HG02852 (cell line): ENCODE results near the gene CCDC127.
"Not testable (repeated sequence)": the region's sequence is repeated elsewhere in the genome, so short reads cannot be mapped to it uniquely, and the experiment has no call there.

Experiments
- ATAC-seq: cut with Tn5 transposase; IDR thresholded peaks from one replicate; pipeline ENCODE4 v1.9.1; 2021; ENCODE audit warnings: mild to moderate bottlenecking, moderate library complexity; ENCODE audit not compliant: unreplicated experiment

Gene CCDC127

GRCh38 chr5:204966-205670 is 12.8 kb downstream of the CCDC127 start:
- ATAC-seq: no peak

DNA sequence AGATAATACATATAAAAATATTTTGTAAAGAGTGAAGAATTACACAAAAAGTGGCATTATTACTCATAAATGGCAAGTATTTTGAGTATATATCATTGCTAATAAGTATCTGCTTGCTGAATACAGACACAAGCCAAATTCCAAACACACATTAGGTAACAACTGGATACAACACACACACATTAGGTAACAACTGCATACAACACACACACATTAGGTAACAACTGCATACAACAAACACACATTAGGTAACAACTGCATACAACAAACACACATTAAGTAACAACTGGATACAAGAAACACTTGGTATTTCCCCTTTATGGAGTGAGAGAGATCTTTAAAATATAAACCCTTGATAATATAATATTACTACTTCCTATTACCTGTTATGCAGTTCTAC is 13.5 kb downstream of the CCDC127 start:
- ATAC-seq: no peak

GRCh38 chr5:204001-204400 is 14.0 kb downstream of the CCDC127 start:
- no peak for ATAC-seq

GRCh38 chr5:203246-203930 is 14.6 kb downstream of the CCDC127 start:
- no peak for ATAC-seq

DNA sequence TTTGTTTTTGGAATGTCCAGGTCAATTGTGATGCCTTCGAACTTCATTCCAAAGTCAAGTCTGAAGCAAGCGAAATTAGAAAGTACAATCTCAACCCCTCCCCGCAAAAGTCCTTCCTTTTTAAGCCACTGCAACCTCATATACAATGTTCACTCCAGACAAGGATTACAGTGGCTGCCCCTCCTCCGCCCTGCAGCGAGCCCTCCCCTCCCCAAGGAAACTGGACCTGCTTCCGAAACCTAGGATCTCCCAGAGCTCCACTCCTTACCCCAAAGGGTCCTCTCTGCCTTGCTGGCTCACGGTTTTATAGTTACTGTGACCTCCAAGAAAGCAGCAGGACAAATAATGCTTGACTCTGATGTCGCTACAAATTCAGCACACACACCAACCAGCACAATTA is 16.3 kb downstream of the CCDC127 start:
- no peak for ATAC-seq

DNA sequence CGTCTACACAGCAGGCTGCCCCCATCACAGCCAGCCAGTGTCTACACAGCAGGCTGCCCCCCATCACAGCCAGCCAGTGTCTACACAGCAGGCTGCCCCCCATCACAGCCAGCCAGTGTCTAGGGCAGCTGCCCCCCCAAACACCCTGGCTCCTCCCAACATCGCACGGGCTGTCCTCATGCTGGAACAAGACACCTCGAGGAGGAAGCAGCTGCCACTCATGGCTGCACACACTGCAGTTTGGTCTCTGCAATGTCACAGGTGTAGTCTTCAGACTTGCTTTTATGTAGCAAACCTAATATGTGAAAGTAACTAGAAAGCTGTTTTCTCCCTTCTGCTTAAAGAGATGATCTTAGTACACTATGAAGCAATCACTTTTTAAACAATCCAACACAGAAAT is 17.0 kb downstream of the CCDC127 start:
- ATAC-seq: no peak

DNA sequence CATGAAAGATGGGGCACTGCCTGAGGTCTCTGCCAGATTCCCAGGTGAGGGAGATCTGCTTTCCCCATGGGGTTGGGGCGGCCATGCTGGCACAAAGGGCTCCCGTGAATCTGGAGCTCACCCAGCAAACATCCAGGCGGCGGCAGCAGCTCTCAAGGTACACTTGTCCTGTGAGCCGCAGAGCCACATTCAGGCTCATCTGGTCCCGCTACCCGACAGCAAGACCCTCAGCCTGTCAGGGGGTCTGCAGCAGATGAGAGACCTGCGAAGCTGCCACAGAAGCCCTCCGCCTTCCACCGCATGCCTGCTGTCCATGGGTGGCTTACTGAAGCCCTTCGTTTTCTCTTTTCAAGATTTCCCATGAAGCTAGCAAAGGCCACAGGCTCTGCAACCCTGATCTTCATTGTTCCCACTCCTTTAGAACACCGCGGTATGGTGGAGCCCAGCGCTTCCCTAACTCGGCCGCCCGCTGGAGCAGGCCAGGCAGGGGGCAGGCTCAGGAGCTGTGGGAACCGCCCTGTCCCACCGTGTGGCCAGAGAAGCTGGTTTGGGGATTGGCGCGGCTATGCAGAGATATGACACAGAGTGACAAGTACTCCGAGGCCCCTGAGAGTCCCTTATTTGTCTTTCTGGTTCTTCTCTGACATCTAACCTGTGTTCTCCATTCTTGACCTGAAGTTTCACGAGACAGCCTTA is 17.9 kb downstream of the CCDC127 start:
- no peak for ATAC-seq

DNA sequence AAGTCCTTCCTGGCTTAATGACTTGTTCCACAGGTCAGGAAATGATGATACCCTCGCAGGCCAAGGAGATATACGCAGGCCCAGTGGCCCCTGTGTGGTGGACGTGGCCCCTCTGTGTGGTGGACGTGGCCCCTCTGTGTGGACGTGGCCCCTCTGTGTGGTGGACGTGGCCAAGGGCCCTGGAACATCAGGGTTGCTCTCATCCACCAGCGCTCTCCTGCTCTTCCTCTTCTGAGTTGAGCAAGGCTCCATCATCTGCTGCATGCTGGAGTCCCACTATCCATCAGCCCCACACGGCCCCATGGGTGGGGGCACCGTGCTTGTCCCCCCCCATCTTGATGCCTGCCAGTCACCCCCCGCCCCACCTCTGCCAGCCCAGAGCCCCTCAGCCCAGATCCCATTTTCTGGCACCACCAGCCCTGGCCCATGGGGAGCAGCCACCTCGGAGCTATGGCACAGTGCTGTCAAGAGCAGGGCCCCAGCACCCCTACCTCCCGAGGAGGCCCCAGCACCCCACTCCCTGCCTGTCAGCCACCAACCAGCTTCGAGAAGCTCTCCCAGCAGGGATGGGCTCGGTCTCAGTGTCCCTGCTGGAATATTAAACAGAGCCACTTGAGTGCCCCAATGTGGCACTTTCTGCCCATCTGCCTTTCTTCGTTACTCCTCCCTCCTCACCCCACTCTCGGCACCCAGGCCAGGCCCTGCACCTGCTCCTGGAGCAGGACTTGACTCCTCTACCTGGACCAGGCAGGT is 18.6 kb downstream of the CCDC127 start:
- no peak for ATAC-seq

DNA sequence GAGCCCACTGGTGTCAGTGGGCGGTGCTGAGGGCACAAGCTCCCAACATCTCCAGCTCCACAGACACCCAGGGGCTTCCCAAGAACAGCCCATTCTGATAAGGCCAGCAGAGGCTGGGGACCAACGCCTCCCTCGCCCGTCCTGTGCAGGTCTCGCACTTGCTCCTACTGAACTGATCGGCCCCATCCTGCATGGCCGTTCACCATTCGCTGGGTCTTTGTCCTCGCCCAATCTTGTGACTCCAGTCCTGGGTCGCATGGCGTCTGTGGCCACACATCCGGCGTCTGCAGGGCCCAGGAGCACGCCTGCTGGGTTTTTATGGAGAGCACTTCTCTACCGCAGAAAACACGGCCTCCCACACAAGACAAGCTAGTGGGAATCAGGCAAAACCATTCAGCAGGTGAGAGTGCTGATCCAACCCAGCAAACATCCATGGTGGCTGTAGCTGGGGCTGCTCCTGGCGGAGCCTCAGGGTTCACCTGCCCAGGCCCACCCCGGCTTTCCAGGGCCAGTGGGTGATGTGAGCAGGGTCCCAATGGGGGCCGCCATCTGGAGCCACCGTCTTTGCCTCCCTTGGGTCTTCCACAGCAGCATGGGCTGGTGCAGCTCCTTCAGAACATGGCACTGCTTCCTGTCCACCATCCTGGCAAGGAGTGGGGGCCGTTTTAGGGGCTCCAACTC is 19.3 kb downstream of the CCDC127 start:
- no peak for ATAC-seq

- ATAC-seq: no peak
Observed at GRCh38 chr5:197892-198489, 20.0 kb downstream of the CCDC127 start.

DNA sequence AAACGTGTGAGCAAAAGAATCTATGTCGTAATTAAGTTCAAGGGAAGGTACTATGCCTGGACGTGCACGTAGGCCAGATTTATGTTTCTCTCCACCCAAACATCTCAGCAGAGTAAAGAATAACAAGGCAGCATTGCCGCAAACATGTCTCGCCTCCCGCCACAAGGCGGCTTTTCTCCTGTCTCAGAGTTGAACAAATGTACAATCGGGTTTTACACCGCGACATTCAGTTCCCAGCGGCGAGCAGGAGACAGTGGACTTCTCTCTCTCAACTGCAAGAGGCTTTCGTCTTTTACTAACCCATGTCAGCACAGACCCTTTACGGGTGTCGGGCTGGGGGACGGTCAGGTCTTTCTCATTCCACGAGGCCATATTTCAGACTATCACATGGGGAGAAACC is 20.9 kb downstream of the CCDC127 start:
- ATAC-seq: not testable (repeated sequence)

GRCh38 chr5:196350-196749 is 21.6 kb downstream of the CCDC127 start:
- ATAC-seq: no peak

DNA sequence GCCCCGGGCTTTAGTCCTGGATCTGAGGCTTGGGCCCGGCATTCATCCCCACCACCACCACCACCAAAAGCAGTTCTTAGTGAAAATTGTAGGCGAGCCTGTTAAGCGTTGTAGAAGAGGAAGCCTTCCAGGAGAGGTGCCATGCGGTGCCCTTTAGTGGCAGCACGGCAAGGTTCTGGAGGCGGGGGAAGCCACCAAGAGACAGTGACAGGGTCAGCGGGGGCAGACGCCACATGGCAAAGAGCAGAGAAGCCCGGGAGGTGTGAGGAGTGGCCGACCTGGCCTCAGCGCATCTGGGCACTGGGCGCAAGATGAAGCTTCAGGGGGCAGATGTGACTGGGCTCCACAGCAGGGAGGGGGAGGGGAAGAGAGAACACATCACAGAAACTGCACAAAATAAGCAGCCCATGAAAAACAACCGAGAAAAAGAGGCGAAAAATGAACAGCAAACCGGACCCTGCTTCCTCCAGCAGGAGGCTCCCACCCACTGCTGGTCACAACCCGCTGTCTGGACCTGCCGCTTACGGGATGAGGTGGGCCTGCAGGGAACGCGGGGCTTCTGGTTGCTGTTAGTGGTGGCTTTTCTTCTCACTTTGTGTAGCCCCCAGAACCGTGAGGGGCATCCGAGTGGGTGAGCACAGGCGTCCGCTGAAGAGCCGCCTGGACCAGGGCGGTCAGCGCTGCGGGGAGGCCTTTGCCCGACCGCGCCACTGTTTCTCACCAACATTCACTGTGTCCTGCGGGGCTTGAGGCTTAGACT is 22.4 kb downstream of the CCDC127 start:
- ATAC-seq: no peak

DNA sequence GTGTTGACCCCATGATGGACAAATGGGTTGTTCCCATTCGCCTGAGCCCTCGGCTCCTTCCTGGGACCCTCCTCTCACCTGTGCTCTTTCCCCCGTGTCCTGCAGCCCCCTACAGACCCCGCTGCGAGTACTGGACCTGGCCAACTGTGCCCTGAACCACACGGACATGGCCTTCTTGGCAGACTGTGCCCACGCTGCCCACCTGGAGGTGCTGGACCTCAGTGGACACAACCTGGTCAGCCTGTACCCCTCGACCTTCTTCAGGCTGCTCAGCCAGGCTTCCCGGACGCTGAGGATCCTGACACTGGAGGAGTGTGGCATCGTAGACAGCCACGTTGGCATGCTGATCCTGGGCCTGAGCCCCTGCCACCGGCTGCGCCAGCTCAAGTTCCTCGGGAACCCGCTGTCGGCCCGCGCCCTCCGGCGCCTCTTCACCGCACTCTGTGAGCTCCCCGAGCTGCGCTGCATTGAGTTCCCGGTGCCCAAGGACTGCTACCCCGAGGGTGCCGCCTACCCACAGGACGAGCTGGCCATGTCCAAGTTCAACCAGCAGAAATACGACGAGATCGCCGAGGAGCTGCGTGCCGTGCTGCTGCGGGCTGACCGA is 23.2 kb downstream of the CCDC127 start:
- no peak for ATAC-seq

GRCh38 chr5:194102-194501 is 23.9 kb downstream of the CCDC127 start:
- no peak for ATAC-seq

- ATAC-seq: no peak
Observed at GRCh38 chr5:192970-193831, 24.8 kb downstream of the CCDC127 start.

DNA sequence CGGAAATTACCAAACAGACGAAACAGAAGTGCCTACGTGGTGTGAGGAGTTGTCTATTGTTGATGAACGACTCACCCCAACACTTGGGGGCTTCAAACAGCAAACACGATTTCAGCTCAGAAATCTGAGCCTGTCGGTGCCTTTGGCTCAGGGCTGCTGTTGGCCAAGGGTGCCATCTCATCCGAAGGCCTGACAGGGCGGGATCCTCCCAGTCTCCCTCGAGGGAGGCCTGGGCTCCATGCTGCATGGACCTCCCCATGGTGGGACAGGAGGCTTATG is 25.3 kb downstream of the CCDC127 start:
- ATAC-seq: no peak

DNA sequence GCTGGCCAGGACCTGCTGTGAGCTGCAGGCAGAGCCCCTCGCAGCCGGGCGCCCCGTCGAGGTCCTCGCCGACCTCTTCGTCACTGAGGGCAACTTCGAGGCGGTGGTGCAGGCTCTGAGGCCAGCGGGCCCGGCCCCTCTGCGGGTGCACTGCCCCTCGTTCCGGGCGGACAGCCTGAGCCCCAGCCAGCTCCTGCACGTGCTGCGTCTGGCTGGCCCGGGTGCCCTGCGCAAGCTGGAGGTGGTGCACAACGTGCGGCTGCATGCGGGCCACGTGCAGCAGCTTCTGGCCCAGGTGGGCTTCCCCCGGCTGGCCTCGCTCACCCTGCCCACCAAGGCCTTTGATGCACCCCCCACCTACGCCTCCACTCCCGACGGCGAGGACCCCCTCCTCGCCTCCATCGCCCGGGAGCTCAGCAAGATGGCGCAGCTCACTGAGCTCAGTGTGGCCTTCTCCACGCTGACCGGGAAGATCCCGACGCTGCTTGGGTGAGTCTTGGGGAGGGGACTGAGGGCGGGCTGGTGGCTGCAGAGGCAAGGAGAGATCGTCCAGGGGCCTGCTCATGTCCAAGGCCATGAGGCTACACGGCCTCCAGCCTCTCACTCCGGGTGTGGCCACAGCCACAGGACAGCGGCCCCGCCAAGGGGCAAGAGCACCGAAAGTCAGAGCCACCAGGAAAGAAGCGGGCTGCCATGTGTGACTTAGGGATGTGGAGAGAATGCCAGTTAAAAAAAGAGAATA is 25.8 kb downstream of the CCDC127 start:
- ATAC-seq: no peak
